Cerebellar cortex (tissue), 1 donor: Measurements from ENCODE around the gene MYCBP2.
"Not testable (repeated sequence)": the region's sequence is repeated elsewhere in the genome, so short reads cannot be mapped to it uniquely, and the experiment has no call there.

Experiments used
- DNase-seq: peaks from one replicate; pipeline ENCODE4 v3.0.0-alpha.2; 2015; ENCODE audit warnings: low spot score

The MYCBP2 gene

DNA sequence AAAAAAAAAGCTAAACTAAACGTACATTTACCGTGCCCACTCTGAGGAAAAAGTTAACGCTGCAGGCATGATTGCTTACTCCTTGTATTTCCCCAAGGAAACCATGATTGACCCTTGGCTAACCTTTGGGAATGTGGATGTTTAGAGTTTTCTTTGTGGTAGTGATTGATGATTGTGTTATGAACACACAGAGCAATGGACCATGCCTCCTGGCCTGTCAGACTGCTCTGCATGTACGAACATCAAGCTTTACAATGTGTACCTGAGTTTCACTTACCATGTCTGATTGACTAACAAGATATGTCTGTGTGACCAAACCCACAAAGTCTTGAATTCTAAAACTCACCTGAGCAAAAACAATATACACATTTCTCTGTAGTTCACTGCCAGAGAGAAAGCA lies 35.1 kb downstream of the MYCBP2 start:
- no peak for DNase-seq

- DNase-seq, result no peak
These were observed 36.6 kb downstream of the MYCBP2 start for GRCh38 chr13:77290342-77290741.

DNA sequence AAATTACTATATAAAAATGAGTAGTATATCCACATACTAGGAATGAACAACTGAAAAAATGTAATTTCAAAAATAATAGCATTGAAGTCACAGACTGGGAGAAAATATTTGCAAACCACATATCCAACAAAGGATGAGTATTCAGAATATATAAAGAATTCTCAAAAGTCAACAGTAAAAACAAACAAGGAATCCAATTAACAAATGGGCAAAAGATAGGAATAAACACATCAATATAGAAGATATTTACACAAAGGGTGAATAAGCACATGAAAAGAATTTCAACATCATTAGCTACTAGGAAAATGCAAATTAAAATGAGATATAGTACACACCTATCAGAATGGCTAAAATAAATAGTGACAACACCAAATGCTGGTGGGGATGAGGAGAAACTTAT lies 37.0 kb downstream of the MYCBP2 start:
- no peak for DNase-seq

DNA sequence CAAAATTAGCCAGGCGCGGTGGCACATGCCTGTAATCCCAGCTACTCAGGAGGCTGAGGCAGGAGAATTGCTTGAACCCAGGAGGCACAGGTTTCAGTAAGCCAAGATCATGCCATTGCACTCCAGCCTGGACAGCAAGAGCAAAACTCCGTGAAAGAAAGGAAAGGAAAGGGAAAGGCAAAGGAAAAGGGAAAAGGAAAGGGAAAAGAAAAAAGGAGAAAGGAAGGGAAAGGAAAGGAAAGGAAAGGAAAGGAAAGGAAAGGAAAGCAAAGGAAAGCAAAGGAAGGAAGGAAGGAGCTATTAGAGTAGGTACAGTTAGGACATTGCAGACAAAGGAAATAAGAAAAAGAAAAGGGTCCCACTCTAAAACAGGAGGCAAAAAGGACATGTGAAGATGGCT lies 41.3 kb downstream of the MYCBP2 start:
- not testable (repeated sequence) for DNase-seq

- no peak for DNase-seq
These were observed 41.8 kb downstream of the MYCBP2 start for GRCh38 chr13:77285098-77285497.

- no peak for DNase-seq
These were observed 52.8 kb downstream of the MYCBP2 start for GRCh38 chr13:77274126-77274525.

DNA sequence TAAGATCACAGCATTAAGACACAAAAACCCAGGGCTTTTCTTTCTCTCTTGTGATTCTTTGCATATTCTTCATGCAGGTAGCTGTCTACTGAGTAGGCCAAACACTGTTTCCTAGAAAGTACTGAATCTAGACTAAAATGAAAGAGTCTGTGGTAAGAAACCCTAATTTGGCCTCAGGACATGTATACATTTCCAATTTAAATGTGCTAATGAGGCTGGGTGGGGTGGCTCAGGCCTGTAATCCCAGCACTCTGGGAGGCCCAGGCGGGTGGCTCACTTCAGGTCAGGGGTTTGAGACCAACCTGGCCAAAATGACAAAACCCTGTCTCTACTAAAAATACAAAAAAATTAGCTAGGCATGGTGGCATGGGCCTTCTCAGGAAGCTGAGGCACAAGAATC lies 57.8 kb downstream of the MYCBP2 start:
- no peak for DNase-seq

- DNase-seq, result no peak
These were observed 59.5 kb downstream of the MYCBP2 start for GRCh38 chr13:77267362-77267761.

DNA sequence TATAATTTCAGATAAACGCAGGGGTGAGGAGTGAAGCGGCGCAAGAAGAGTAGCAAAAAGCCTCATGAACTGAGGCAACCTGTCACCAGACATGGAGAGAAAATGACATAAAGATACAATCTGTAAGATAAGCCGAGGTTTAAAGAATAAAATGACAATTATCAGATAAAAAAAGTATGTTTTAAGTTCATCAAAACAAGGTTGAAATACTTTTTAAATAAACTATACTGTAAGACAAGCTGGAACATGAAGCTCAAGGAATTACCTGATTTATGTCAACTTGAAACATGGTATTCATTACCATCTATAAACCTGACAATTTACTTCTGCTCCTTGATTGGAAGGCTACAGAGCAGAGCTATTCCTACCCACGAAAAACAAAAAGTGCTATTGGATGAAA lies 61.6 kb downstream of the MYCBP2 start:
- no peak for DNase-seq

DNA sequence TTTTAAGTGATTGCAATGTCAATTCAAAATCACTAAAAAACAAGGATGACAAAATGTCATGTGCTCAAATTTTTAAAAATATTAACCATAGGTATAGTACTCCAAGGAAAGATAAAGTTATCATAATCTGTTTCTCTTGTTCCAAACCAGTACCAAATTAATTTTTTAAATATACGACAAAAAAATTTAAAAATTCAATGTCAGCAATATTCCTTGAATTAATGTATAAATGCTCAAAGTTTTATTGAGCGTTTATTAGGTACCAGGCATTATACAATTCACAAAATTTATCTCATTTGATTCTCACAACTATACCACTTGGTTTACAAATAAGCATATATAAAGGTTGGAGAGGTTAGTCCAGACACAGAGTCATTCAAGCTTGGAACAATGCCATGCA lies 64.7 kb downstream of the MYCBP2 start:
- DNase-seq, result no peak

GRCh38 chr13:77250975-77251374 lies 75.9 kb downstream of the MYCBP2 start:
- DNase-seq, result no peak

DNA sequence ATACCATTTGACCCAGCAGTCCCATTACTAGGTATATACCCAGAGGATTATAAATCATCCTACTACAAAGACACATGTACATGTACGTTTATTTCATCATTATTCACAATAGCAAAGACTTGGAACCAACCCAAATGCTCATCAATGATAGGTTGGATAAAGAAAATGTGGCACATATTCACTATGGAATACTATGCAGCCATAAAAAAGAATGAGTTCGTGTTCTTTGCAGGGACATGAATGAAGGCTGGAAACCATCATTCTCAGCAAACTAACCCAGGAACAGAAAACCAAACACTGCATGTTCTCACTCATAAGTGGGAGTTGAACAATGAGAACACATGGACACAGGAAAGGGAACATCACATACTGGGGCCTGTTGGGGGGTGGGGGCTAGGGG lies 81.7 kb downstream of the MYCBP2 start:
- DNase-seq, result not testable (repeated sequence)

DNA sequence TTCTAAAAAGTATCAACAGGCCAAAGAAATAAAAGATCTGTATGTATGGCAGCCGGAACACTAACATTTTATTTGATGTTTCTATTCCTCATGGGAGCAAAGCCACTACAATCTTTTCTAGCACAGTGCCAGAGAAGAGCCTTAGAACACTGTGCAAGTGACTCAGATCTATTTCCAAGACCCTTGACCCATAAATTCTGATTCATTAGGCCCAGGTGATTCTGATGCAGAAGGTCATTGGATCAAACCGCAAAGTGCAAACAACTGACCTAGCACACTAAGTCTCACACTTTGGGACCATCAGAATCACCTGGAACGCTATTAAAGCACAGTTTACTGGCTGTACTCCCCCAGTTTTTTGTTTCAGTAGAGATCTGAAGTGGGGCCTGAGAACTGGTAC lies 87.6 kb downstream of the MYCBP2 start:
- DNase-seq, result no peak

- no peak for DNase-seq
These were observed 91.4 kb downstream of the MYCBP2 start for GRCh38 chr13:77235456-77236022.

GRCh38 chr13:77233159-77233558 lies 93.7 kb downstream of the MYCBP2 start:
- DNase-seq, result no peak

DNA sequence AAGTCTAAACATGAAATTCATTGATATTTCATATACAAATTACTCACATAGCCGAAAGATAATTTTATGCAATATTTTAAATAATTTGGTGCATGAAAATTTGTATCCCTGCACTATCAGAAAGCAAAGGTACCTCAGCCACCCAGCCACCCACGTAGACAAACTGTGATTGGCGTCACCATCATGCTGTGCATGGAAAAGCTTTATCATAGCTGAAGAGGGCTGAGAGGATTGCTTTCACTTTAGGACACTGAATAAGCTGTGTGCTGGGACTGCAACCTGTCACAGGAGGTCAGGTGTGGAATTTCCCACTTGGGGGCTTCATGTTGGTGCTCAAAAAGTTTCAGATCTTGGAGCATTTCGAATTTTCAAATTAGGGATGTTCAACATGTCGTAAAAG lies 96.3 kb downstream of the MYCBP2 start:
- DNase-seq, result no peak

GRCh38 chr13:77225946-77226345 lies 100.9 kb downstream of the MYCBP2 start:
- no peak for DNase-seq

- DNase-seq, result no peak
These were observed 104.0 kb downstream of the MYCBP2 start for GRCh38 chr13:77222909-77223308.

- no peak for DNase-seq
These were observed 104.7 kb downstream of the MYCBP2 start for GRCh38 chr13:77222000-77222690.

DNA sequence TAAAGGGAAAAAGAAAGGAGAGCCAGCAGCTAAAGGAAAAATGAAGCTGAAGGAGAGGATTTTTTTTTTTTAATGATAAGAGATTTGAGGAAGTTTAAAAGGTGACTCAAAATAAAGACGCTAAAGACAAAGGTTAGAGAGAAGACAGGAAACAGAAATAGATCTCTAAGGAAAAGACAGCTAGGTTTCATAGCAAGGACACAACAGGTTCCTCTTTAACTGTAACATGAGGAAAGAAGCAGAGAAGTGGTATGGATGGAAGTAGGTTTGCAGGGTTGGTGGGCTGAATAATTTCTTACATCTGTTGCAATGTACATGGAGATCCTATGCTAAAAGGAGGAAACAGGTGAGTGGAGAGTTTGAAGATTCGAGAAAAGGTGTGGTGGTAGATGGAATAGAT lies 107.5 kb downstream of the MYCBP2 start:
- no peak for DNase-seq

- DNase-seq, result no peak
These were observed 108.6 kb downstream of the MYCBP2 start for GRCh38 chr13:77218274-77218673.

GRCh38 chr13:77215543-77215942 lies 111.4 kb downstream of the MYCBP2 start:
- DNase-seq, result no peak

DNA sequence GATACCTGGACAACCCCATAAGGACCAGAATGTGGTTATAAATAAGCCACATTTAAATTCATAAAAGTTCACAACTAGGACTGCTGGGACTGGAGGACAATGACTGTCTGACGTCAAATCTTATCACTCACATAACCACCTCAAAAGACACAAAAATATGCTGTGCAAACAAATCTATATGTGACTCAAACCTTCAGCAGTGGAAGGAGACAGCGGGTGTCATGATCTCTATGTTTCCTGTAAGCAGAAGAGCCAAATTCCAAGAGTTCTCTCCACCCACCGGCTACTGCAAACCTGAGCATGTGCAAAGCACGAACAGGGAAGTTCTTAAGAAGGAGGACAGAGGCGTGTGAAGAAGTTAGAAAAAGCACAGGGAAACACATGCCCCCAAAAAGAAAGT lies 113.2 kb downstream of the MYCBP2 start:
- DNase-seq, result no peak

- DNase-seq, result no peak
These were observed 119.0 kb downstream of the MYCBP2 start for GRCh38 chr13:77207943-77208342.
